NCI-H2171 treated with DMSO at 0.1 percent for 48 hours (cell line): ENCODE data around the gene IL16.
"Not testable (repeated sequence)": the region's sequence is repeated elsewhere in the genome, so short reads cannot be mapped to it uniquely, and the experiment has no call there.

Source experiments
- DNase-seq: peaks from one replicate; lab custom pipeline; 2025; lab: John Stamatoyannopoulos, UW

IL16 gene

GRCh38 chr15:81196576-81197254 lies at the start of gene IL16:
Gene IL16, plus strand, starts transcription at chr15:81196879. Its CDS starts 28,521 bp downstream, at chr15:81225400.
- DNase-seq = no peak

- DNase-seq = no peak
Measured at GRCh38 chr15:81151389-81151788, 45.3 kb upstream of the IL16 start.

- DNase-seq = no peak
Measured at GRCh38 chr15:81152339-81152738, 44.3 kb upstream of the IL16 start.

GRCh38 chr15:81152799-81153198 lies 43.9 kb upstream of the IL16 start:
- no peak for DNase-seq

- peak; percentile 24 for DNase-seq
Measured at GRCh38 chr15:81155375-81156218, 41.1 kb upstream of the IL16 start.

- DNase-seq = no peak
Measured at GRCh38 chr15:81156324-81156723, 40.4 kb upstream of the IL16 start.

- no peak for DNase-seq
Measured at GRCh38 chr15:81157195-81157938, 39.3 kb upstream of the IL16 start.

GRCh38 chr15:81157939-81158223 lies 38.8 kb upstream of the IL16 start:
- DNase-seq = no peak

- DNase-seq = not testable (repeated sequence)
Measured at GRCh38 chr15:81158561-81158960, 38.1 kb upstream of the IL16 start.

GRCh38 chr15:81160312-81161159 lies 36.1 kb upstream of the IL16 start:
- DNase-seq = peak; percentile 97

GRCh38 chr15:81161160-81161673 lies 35.5 kb upstream of the IL16 start:
- DNase-seq = no peak

- DNase-seq = no peak
Measured at GRCh38 chr15:81161851-81162250, 34.8 kb upstream of the IL16 start.

GRCh38 chr15:81163961-81164800 lies 32.5 kb upstream of the IL16 start:
- no peak for DNase-seq

- no peak for DNase-seq
Measured at GRCh38 chr15:81165535-81165934, 31.1 kb upstream of the IL16 start.

- peak; percentile 11 for DNase-seq
Measured at GRCh38 chr15:81166636-81167305, 29.9 kb upstream of the IL16 start.

GRCh38 chr15:81168131-81168526 lies 28.6 kb upstream of the IL16 start:
- DNase-seq = no peak

- no peak for DNase-seq
Measured at GRCh38 chr15:81168644-81169043, 28.0 kb upstream of the IL16 start.

- no peak for DNase-seq
Measured at GRCh38 chr15:81170511-81170910, 26.2 kb upstream of the IL16 start.

- no peak for DNase-seq
Measured at GRCh38 chr15:81171286-81171685, 25.4 kb upstream of the IL16 start.

- DNase-seq = no peak
Measured at GRCh38 chr15:81174125-81174791, 22.4 kb upstream of the IL16 start.
